HFF-Myc (cell line): ENCODE data around the gene CFAP58.
A peak's percentile ranks its signal among the peaks of the same experiment; 100 is the strongest.

Experiments
- DNase-seq: peaks from one replicate; pipeline ENCODE4 v3.0.0-alpha.2; 2011; ENCODE audit warnings: low read depth; ENCODE audit errors: extremely low read depth
- H3K4me3 ChIP-seq: replicated peaks from 2 replicates; pipeline ENCODE4 v1.5.1; 2011; ENCODE audit warnings: low read depth, mild to moderate bottlenecking, control low read depth, low read length
- TF ChIP-seq, protein P1 (sequence below): IDR thresholded peaks from 2 replicates; pipeline ENCODE4 v1.5.1; 2012; ENCODE audit warnings: mild to moderate bottlenecking, low read depth, low read length, control low read depth; ENCODE audit errors: missing control alignments

Gene CFAP58

DNA sequence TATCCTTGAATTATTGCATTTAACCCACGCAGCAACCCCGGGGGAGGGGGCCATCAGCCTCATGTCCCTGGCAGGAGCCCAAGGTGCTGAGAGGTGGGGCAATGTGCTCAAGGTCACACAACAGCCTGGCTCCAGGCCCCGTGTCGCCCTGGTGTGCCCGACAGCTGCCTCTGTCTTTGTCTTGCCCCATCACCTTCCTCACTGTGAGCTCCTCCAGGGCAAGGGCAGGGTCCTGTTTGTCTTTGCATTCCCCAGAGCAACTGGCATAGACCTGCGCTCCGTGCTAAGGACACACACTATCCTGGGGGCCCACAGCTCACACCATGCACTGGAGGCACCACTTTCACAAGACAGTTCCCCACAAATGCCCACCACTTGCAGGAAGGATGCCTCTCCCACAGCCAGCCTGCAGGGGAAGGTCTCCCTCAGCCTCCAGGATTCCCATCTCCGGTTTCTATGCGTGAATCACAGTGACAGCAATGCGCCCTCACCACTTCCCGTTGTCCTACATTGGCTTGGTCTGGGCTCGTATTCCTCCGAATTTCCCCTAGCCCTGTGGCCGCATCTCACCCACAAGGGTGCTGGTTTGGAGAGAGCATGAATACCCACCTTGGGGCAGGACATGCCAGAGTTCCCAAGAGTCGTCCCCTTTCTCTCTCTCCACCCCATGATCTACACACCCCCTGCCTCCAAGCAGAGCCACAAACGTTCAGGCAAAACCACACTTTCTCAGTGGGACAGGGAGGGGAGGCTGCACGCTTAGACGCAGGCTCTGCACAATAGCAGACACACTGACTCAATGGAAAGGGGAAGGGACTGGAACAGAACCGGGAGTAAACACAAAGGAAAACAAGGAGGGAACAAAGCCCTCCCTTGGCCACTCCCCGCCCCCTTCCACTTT is 25.6 kb upstream of the CFAP58 start:
- H3K4me3 ChIP-seq = peak overlapping the region; percentile 41
- DNase-seq = peak; percentile 59

DNA sequence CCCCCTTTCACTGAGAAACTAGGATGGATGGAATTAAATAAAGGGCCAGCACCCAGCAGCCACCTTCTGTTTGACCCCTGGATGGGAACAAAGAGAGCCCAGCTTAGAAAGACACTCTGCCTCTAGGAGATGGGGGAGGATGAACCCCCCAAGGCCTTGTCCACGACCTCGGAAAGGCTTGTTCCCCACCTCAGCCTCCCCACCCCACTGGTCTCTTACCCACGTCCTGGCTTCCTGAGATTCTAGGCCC is 25.1 kb upstream of the CFAP58 start:
- TF ChIP-seq, protein P1, sequence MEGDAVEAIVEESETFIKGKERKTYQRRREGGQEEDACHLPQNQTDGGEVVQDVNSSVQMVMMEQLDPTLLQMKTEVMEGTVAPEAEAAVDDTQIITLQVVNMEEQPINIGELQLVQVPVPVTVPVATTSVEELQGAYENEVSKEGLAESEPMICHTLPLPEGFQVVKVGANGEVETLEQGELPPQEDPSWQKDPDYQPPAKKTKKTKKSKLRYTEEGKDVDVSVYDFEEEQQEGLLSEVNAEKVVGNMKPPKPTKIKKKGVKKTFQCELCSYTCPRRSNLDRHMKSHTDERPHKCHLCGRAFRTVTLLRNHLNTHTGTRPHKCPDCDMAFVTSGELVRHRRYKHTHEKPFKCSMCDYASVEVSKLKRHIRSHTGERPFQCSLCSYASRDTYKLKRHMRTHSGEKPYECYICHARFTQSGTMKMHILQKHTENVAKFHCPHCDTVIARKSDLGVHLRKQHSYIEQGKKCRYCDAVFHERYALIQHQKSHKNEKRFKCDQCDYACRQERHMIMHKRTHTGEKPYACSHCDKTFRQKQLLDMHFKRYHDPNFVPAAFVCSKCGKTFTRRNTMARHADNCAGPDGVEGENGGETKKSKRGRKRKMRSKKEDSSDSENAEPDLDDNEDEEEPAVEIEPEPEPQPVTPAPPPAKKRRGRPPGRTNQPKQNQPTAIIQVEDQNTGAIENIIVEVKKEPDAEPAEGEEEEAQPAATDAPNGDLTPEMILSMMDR = no peak
- no peak for DNase-seq
- H3K4me3 ChIP-seq = peak overlapping the region; percentile 41

More for the DNA sequence above, 25.6 kb upstream of the CFAP58 start:
- TF ChIP-seq, protein P1 = no peak

DNA sequence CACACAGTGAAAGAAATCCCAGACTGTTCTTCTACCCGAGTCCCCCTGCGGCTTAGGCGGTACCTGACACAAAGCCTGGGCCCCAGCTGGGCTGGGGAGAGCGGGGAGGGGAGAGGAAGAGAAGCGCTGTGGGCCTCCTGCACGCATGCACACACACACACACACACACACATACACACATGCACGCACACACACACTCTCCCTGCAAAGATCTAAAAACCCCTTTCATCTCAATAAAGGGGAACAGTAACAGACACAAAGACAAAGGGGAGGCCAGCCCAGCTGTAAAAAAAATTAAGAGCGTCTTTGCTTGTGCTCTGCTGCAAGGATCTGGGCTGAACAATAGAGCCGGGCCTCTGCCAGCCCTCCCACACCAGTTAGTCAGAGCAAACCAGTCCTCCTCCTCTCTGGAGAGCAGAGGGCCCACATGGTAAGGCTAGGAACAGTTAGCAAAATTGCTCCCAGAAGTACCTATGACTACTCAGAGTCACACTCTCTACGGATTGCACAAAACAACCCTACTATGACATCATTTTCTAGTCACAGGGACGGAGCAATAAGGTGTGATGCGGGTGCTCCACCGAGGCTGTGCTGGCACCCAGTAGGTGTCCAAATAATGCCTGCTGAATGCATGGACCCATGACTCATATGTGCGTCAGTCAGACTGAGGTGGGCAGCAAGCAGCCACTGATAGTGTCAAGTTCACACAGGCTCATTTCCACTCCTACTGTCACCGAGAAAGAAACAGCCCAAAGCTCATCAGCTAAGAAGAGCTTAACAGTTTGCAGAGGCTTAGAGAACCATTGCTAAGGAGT is 24.5 kb upstream of the CFAP58 start:
- peak overlapping the region; percentile 41 for H3K4me3 ChIP-seq
- DNase-seq = no peak

DNA sequence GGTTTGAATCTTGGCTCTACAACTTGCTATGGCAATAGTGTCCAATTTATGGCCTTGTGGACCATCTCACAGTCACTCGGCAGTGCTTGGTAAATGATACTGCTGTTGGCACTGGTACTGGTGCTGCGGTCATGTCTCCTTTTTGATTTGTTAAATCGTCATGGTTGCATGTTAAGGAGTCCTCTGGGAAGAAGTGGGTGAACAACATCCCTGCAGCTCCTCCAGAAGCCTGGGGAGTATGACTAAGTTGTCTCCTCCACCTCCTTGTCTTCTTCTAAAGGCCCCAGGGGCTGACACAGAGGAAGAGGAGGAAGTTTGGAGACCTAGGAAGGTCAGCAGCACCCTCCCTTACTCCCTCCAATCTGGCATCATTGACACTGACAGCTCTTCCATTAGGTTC is 23.9 kb upstream of the CFAP58 start:
- DNase-seq = no peak
- TF ChIP-seq, protein P1 = no peak
- H3K4me3 ChIP-seq = peak overlapping the region; percentile 10; the same call in 1 of the 2 replicates

More for the DNA sequence above, 24.5 kb upstream of the CFAP58 start:
- TF ChIP-seq, protein P1 = no peak

DNA sequence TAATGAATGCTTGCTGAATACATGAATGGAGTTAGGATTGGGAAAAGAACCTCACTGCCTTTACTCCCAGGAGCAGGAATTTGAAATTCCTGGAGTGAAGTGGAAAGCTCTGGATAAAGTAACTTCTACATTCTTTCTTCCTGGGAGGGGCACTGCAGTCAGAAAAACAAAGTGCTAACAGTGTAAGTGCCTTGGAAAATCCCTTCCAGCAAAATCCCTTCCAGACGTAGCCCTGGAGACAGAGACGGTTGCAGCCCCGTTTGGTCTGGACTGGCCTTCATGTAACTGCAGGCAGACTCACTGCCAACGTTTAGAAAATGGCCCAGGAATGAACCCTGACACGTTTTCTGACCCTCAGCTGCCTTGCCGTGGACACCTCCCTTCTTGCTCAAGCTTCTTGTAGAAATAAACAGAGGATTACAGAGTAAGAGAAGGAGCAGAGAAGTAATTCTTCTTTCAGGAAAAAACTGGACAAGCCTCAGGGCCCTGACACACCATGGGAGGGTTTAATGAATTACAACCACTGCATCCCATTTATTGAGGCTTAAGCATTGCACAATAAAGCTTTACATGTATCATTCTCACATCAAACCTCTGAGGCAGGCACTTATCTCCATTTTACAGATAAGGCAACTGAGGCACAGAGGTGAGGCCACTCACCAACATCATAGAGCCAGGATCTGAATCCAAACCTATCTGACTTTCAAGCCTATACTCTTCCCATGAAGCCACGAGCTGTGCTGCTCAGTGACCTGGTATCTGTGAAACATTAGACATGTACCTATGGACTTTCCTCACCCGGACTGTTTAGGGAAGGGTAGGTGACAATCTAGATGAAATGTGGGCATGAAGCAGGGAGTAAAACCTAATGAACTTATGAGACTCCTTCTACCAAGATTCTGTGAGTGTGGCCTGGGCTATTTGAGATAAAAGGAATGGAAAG is 23.2 kb upstream of the CFAP58 start:
- H3K4me3 ChIP-seq = peak overlapping the region; percentile 11; the same call in 1 of the 2 replicates
- TF ChIP-seq, protein P1 = no peak

DNA sequence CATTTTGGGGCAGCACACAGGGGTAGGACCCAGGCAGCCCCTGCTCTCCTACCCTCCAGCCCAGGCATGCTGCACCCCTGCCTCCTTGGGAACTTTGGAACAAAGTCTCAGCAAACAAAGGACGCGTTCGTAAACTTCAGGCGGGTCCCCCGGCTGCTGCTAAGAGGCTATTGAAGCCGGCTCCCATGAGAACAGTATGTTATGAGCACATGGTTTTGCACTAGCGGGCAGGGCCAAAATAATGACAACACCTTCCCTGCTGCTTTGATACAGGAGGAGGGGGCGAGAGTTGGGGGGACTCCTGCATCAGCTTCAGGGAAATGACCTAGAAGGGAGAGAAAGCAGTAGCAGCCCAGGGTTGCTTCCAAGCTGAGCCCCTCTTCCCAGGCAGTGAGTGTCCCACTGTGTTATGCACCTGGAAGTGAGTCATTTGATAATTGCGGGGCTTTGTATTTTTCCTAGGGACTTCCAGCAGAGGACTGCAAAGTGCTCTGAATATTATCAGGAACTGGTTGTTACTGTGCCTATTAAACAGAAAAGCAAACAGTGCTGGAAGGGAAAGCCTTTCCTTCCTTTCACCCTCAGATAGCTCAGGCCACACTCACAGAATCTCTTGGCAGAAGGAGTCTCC is 22.3 kb upstream of the CFAP58 start:
- peak overlapping the region; percentile 11 for H3K4me3 ChIP-seq
- TF ChIP-seq, protein P1 = no peak
- no peak for DNase-seq

More for the DNA sequence above, 23.2 kb upstream of the CFAP58 start:
- DNase-seq = no peak
